C1 segment of cervical spinal cord (tissue), 14 donors: ENCODE results near the gene STAT5B.

ENCODE experiments used
- DNase-seq, 14 donors: peaks; one replicate each; lab custom pipeline; 2025; lab: John Stamatoyannopoulos, UW

The STAT5B gene

GRCh38 chr17:42285346-42286050 lies 9.3 kb upstream of the STAT5B start:
- no peak for DNase-seq

DNA sequence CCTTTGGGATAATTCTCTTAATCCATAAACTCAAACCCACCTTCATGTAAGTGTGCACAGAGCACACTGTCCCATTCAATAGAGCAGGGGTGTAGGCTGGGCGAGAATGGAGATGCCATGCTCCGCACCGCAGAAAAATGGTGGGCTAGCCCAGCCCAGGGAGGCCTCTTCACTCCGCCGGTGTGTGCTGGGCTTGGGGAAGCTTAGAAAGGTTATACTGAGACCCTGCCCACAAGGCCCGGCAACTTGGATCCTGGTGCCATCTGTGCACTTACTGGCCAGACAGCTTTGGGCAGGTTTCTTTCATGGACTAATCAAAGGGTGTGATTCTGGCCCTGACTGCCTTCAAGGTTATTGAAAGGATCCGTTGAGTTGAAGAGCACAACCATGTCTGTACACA lies 8.4 kb upstream of the STAT5B start:
- no peak for DNase-seq

GRCh38 chr17:42284024-42284369 lies 7.8 kb upstream of the STAT5B start:
- no peak for DNase-seq

DNA sequence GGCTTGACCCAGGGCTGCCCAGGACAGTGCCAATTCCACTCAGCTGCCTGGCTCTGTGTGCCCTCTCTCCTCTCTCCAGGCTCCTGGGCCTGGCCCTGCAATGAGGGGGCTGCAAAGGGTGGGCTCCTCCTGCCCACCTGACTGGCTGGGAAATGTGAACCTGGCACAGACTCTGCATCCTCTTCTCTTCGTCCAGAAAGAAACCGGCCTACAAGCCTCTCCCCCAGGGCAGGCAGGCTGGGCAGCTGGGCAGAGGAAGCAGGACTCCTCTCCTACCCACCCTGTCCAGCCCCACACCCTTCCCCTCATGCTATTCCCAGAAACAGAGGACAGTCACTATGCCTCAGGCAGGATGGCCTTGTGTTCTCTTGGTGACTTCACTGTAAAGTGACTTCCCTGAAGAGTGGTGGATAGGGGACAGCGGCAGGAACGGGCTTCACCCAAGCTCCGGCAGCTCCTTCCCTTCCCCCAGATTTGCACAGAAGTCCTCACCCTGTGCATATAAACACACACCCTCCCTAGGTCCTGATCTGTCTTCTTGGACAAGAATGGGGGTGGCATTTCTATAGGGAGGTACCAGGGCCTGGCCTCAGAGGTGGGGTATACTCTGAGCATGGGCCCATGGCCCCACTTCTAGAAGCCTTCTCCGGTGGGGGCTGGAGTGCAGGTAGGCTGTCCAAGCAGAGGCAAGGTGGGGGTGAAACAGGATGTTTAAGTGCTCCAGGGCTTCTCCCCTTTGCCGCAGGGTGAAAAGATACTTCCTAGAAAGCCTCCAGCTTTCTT lies 7.2 kb upstream of the STAT5B start:
- no peak for DNase-seq

DNA sequence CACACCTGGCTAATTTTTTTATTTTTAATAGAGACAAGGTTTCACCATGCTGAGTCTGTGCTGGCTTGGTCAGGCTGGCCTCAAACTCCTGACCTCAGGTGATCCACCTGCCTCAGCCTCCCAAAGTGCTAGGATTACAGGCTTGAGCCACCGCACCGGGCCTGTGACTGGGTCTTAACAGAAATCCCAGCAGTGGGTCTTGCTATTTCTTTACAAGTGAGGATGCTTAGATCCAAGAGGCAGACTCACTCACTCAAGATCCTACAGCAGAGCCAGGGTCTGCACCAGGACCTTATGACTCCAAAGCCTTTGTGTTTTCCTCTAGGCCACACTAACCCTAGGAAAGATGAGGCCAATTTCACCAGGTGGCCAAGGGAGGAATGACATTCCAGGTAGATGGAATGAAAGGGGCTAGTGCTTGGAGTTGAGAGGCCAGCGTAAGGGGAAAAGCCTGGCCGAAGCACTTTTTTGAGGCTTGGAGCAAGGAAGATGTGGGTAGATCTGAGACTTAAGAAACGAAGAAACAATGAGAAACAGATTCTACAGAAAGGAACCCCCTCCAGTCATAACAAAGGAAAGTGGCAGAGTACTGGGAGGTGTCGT lies 6.4 kb upstream of the STAT5B start:
- DNase-seq, result no peak

DNA sequence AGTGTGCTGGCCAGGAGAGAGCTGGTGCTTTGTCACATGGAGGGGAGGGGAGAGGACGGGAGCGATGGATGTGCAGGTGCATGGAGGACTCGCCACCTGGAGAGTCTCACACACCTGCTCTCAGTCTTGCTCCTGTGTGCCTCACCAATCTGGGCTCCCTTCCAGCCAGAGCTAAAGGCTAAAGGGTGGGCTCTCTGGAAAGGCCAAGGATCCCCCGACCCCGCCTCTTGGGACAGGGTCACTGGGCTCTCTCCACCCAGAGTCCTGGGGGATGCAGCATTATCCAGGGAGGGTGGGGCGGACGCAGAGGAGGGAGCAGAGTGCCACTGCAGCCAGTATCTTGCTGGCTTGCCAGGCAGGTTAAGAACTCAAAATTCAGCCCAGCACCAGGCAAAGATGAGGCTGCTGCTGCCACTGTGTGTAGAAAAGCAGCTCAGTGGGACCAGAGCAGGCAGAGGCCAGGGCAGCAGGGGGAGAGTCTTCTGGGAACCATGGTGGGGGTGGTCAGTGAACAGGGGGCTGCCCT lies 5.4 kb upstream of the STAT5B start:
- peak in 1 of 14 donors; percentile 23 for DNase-seq

GRCh38 chr17:42279776-42280630 lies 3.8 kb upstream of the STAT5B start:
- no peak for DNase-seq

GRCh38 chr17:42277342-42277712 lies 1.1 kb upstream of the STAT5B start:
- DNase-seq, result no peak

- peak in 11 of 14 donors; percentile 19 to 83 (median 50) for DNase-seq
Measured at GRCh38 chr17:42276609-42277341, 584 bp upstream of the STAT5B start.

- DNase-seq, result peak in 8 of 14 donors; percentile 7 to 47 (median 30)
Measured at GRCh38 chr17:42275527-42276358, 448 bp downstream of the STAT5B start.

DNA sequence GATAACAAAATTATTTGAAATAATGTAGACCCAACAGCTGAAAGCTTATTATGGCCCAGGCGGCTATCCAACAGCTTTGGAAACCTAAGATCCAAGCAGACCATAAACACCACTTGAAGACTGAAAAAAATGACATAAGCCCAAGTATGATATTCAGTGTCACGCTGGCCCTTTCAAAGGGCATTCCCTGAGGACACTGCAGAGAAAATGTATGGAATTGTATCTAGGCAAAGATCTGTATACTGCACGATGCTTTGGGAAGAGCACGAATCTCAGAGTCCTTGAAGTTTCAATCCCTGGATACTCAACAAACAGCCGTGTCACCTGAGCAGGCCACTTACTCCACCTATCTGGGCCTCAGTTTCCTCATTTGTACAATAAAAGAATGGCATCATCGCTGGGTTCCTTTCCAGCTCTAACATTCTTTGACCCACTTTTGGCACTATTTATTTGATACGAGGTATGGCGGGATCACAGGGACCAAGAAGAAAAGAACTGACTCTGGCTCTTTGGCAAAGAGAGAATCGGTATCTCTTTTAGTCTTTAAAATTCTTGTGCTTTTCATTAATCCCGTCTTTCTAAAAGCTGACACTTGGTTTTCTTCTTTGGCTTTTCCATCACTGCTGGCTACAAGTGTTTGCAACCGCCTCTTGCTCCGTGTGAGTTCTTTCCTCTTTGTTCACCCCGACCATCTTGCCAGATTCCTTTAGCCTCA lies 1.2 kb downstream of the STAT5B start:
- DNase-seq, result peak in 1 of 14 donors; percentile 39

DNA sequence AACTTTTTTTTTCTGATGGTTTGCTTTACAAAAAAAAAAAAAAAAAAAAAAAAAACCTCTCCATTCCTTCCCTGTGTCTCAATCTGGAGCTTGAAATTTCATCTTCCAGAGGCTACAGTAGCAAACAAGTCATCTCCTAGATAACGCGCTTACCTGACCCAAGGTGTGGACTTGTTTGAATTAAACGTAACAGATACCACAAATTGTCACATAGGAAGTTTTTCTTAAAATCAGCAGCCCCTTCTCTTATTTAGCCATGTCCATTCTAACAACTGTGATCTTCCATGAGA lies 2.0 kb downstream of the STAT5B start:
- DNase-seq, result no peak

- DNase-seq, result no peak
Measured at GRCh38 chr17:42273474-42274252, 2.5 kb downstream of the STAT5B start.

DNA sequence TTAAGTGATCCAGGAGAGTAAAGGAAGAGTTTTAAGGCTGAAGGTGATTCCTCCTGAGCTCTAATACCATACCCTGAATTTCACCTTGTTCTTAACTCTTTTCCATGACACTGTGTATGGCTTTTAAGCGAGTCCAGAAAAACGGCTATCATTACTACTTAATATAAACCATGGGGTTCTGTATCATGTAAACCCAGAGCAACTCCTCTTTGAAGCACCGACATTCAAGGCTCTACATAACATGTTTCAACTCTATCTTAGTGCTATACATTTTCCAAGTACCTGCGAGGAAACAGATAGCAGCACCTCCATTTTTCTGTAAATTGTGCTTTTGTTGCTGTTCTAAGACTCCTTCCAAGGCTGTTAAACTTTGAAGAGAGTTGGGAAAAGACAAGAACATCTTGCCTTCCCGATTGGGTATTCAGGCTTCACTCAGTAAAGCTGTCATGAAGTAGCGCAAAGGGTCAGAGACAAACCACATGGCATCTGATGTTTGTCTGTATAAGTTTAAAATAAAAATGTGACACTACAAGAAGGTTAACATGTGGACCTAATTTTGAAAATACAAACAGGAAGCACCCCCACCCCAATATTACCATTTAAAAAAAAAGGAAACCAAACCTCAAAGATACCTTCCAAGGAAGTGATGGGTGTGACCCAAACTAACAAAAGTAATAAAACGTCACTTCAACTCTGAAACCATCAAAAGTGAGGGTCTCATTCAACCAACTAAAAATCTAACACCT lies 3.9 kb downstream of the STAT5B start:
- no peak for DNase-seq

DNA sequence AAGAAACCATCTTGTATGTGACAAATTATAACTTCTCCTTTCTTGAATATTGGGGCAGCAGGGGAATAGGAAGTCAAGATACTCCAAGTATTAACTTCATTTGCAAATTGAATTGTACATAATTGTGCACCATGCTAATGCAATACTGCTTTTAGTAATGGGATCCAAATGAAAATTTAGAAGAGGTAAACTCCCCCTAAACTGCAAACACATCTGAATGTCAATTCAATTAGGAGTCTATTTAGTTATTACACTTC lies 4.5 kb downstream of the STAT5B start:
- DNase-seq, result no peak

DNA sequence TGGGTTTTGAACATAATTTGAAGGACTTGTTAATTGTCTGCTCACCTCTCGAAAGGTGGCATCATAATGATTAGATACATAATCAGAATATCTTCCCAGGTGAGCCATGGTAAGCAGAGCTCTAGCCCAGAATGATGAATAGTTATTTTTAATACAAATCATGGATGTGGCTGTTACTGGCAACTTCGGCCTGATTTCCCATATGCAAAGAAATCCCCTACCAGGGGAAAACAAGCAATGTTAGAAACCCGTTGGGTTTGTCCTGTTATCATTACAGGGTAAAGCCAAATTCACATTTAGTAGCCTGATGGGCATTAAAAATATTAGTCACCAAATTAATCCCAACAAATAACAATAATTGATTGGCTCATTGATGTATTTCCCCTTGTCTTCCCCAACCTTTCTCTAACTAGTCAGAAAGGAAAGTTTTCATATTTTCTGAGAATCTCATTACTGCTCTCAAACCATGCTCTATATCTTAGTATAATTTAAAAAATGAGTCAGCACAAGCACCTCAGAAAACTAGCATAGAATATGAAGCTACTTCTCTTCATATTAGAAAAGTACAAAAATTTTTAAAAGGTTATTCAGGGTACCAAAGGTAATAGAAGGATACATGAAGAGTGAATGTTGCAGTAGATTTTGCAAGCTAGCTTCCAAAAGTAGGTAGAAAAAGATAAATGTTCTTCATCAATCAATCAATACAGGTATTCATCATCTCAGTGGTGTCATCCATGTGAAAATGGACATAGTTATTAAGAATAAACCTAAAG lies 5.0 kb downstream of the STAT5B start:
- DNase-seq, result no peak

DNA sequence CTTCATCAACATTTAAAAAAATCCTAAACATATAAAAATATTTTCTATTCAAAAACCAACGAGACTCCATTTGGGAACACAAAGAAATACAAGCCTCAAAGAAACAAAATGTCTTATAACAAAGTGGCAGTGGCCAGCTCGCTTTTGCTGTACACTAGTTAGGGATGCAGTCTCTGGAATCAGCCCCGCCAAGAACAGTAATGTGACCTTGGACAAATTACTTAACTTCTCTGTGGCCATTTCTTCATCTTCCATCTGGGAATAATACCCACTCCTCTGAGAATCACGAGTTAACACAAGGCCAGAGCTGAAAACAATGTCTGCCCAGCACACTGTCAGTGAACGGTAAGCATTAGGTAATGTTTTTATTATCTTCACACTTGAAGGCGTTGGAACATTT lies 5.6 kb downstream of the STAT5B start:
- DNase-seq, result no peak

DNA sequence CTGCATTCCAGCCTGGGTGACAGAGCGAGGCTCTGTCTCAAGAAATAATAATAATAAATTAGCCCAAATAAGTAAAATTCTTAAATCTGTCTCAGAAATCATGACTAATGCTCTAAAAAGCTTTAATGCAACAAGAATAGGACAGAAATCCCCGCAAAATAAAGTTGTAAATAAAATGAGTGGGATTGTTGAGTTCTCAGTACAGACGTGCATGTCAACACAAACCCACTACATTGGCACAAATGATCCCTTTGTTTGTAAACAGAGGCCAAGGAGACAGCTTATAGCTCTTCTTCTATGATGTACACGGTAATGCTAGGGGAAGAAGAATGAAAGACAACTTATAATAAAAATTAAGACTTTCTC lies 6.0 kb downstream of the STAT5B start:
- no peak for DNase-seq
